ENCODE data around the gene CDHR4. TPM values are rescaled to one million over a fixed set of nuclear protein-coding genes. Genes with fewer than 3 reads are reported as not detected.

CDHR4 gene
- total RNA-seq, 4 donors from 2014 or later = not detected

GRCh38 chr3:49781415-49782199 lies 18.1 kb downstream of the CDHR4 start:
- TF ChIP-seq CTCF (IDR thresholded peaks at IDR 0.05; ENCODE audit: low read depth) = no peak

GRCh38 chr3:49780080-49780974 lies 19.3 kb downstream of the CDHR4 start:
- no peak for TF ChIP-seq CTCF (IDR thresholded peaks at IDR 0.05; ENCODE audit: low read depth)

GRCh38 chr3:49779358-49780079 lies 20.2 kb downstream of the CDHR4 start:
- no peak for TF ChIP-seq CTCF (IDR thresholded peaks at IDR 0.05; ENCODE audit: low read depth)

DNA sequence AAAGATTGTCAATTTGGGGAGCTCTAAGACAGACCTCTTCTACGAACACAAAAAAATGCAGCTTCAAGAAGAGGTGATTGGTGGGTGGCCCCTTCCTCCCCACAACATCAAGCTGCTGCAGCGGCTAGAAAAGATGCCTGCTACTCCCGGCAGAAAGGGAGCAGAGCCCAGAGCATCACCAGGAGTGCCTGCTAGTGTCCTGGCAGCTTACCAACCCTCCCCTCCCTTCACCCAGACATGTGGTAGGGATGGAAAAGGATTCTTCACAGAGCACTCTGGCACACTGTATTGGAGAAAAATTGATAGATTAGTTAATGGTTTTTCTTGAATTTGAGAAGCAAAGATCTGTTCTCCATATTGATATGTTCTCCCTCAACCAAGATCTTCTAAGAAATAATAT lies 24.1 kb downstream of the CDHR4 start:
- TF ChIP-seq CTCF (IDR thresholded peaks at IDR 0.05; ENCODE audit: low read depth) = no peak

GRCh38 chr3:49772703-49773102 lies 27.0 kb downstream of the CDHR4 start:
- no peak for TF ChIP-seq CTCF (IDR thresholded peaks at IDR 0.05; ENCODE audit: low read depth)

DNA sequence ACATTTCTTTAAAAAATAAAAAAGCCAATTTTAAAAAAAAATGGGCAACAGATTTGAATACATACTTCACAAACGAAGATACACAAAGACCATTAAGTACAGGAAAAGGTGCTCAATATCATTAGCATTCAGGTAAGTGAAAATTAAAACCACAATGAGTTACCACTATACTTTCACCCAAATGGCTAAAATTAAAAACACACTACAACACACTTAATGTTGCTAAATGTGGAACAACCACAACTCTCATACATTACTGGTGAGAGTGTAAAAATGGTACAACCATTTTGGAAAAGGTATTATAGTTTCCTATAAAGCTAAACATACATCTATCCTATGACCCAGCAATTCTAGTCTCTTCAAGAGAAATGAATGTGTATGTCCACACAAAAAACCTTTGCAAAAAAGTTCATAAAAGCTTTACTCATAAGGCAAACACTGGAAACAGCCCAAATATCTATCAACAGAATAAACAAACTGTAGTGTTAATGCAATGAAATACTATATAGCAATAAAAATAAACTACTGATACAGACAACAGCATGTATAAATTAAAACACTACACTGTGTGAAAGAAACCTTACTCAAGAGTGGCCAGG lies 28.2 kb downstream of the CDHR4 start:
- no peak for TF ChIP-seq CTCF (IDR thresholded peaks at IDR 0.05; ENCODE audit: low read depth)

All from subcutaneous adipose tissue (tissue), 4 donors.